Stomach (tissue), 4 donors: ENCODE data around the gene NKIRAS1.
"Not testable (repeated sequence)": the region's sequence is repeated elsewhere in the genome, so short reads cannot be mapped to it uniquely, and the experiment has no call there.

ENCODE experiments used
- CTCF ChIP-seq, 7 experiments: fragments of 450-650 bp in 4 of 7; fragments of 200-600 bp in 3 of 7; sonication (generic) in 3 of 7; IDR thresholded peaks; one replicate each; pipeline ENCODE4 v1.5.1; 2016 to 2019; ENCODE audit warnings: antibody characterized with exemption in 7 of 7, control low read depth in 2 of 7, mild to moderate bottlenecking in 1 of 7
- EP300 ChIP-seq: sonication (generic); formaldehyde crosslinking; IDR thresholded peaks from one replicate; pipeline ENCODE4 v1.6.1; 2017; ENCODE audit warnings: antibody characterized with exemption

- not testable (repeated sequence) for TF ChIP-seq EP300; CTCF (IDR thresholded peaks at IDR 0.05)
Measured at GRCh38 chr3:23881993-23882392, 34.8 kb downstream of the NKIRAS1 start.
